ENCODE results near the gene LTB. TPM values are rescaled to one million over a fixed set of nuclear protein-coding genes. Genes with fewer than 3 reads are reported as not detected.

The LTB gene
- total and polyA plus RNA-seq, 9 of the 15 experiments (the other 6 are each of a cell fraction or from before 2014, with no cell fraction given) = 0.07 to 0.51 TPM; not detected in 7

- no peak overlapping the region for H3K27ac ChIP-seq (ENCODE audit: extremely low read depth, low read depth, low read length)
- peaks cover 43% of the 10 kb centered on the region for H4K20me1 ChIP-seq (replicated peaks; ENCODE audit: control insufficient read depth, insufficient read depth, low read length)
- H3K27me3 ChIP-seq (ENCODE audit: control insufficient read depth in 2 of 2, insufficient read depth in 2 of 2, low read length in 2 of 2) = no peaks in the 10 kb centered on the region
- WGBS (ENCODE audit: insufficient coverage, low coverage, missing lambda C conversion rate) = 84% methylated on average over 1 of the region's 1 CpG
- H3K4me1 ChIP-seq (replicated peaks in 1 of 2; ENCODE audit: control insufficient read depth in 2 of 2, insufficient read depth in 2 of 2, low read length in 2 of 2) = peaks cover 0 to 17% of the 10 kb centered on the region in 2 experiments; a peak in 3 of 5 replicates
- DNase-seq (ENCODE audit: extremely low read depth in 1 of 4, low spot score in 3 of 4) (no peak), FAIRE-seq (no peak), ATAC-seq (no peak)
- H3K4me3 ChIP-seq = no peak overlapping the region
- BruUV-seq (replicated peaks) = no TSS peak
- in situ Hi-C loops (cut with MboI) (loop anchor here (5.0 to 25.0 kb wide), 2 partner anchors 36 to 1429 kb away; partner anchors contain the start of genes BRD2, HLA-DMA and MICB), intact Hi-C loops (cut with micrococcal nuclease) (no loop called here)
- ChIA-PET CTCF (ENCODE audit: low intra/inter-chr PET ratio) (no interaction called here), POLR2A (interaction anchor here (1.0 to 1.5 kb wide), 3 partner anchors 11 to 16 kb away, joined by 3 to 5 read pairs (median 4); partner anchors contain the start of gene NFKBIL1)
- H3K36me3 ChIP-seq (ENCODE audit: control insufficient read depth, insufficient read depth, low read length) = peaks cover 90% of the 10 kb centered on the region
- no peak overlapping the region for H3K4me2 ChIP-seq (ENCODE audit: insufficient read depth, low read length)
- no peak overlapping the region for H2AFZ ChIP-seq (ENCODE audit: low read depth, low read length)
- no peaks in the 10 kb centered on the region for H3K9me3 ChIP-seq (replicated peaks; ENCODE audit: control insufficient read depth, insufficient read depth, low read depth, low read length)
- H3K79me2 ChIP-seq (ENCODE audit: control insufficient read depth, insufficient read depth, low read length) = peaks cover 53% of the 10 kb centered on the region
- no peak overlapping the region for H3K9ac ChIP-seq (ENCODE audit: insufficient read depth in 1 of 2, low read depth in 2 of 2, low read length in 2 of 2)
- H3K9me1 ChIP-seq (ENCODE audit: control insufficient read depth, insufficient read depth, low read length) = peaks cover 6% of the 10 kb centered on the region
- TF ChIP-seq, protein P1, sequence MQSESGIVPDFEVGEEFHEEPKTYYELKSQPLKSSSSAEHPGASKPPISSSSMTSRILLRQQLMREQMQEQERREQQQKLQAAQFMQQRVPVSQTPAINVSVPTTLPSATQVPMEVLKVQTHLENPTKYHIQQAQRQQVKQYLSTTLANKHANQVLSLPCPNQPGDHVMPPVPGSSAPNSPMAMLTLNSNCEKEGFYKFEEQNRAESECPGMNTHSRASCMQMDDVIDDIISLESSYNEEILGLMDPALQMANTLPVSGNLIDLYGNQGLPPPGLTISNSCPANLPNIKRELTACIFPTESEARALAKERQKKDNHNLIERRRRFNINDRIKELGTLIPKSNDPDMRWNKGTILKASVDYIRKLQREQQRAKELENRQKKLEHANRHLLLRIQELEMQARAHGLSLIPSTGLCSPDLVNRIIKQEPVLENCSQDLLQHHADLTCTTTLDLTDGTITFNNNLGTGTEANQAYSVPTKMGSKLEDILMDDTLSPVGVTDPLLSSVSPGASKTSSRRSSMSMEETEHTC (IDR thresholded peaks at IDR 0.05) = no peak
- peak; percentile 41; the same call in 1 of the 2 replicates for TF ChIP-seq POLR2A (conservative IDR thresholded peaks at IDR 0.05)
- TF ChIP-seq BDP1 (IDR thresholded peaks at IDR 0.05; ENCODE audit: insufficient read depth, insufficient read length) = no peak
- TF ChIP-seq FOXK1 (CRISPR knock-in tag; IDR thresholded peaks at IDR 0.05; ENCODE audit: borderline replicate concordance) = 0 out of 2 replicates have a peak, but pooled peaks have one; percentile 10
- TF ChIP-seq PYGO2 (tag; IDR thresholded peaks at IDR 0.05) = no peak
- TF ChIP-seq SMC3 (conservative IDR thresholded peaks at IDR 0.05; ENCODE audit: insufficient read depth, low read depth, low read length) = no peak
- TF ChIP-seq SUPT5H (IDR thresholded peaks at IDR 0.05) = 0 out of 2 replicates have a peak, but pooled peaks have one; percentile 20
- TF ChIP-seq HBP1 (CRISPR knock-in tag; IDR thresholded peaks at IDR 0.05) = 0 out of 2 replicates have a peak, but pooled peaks have one; percentile 22
- 0 out of 4 replicates have a peak, but pooled peaks of 1 of the 2 experiments have one; percentile 2 for TF ChIP-seq TEAD1 (CRISPR knock-in tag; IDR thresholded peaks at IDR 0.05)
- peak; percentile 52; the same call in 1 of the 2 replicates for TF ChIP-seq POLR2AphosphoS5 (IDR thresholded peaks at IDR 0.05; ENCODE audit: control insufficient read depth, insufficient read depth, low read depth, low read length)
Observed at GRCh38 chr6:31533455-31533841, 48.8 kb downstream of the LTB start.

Data from K562 (cell line).